Mammary epithelial cell (primary cell): ENCODE results near the gene TBXAS1.

Experiments
- CTCF ChIP-seq, 2 donors: IDR thresholded peaks in 1 of 2; conservative IDR thresholded peaks in 1 of 2; 2 replicates each; pipeline ENCODE4 v1.5.1; 2011 to 2012; ENCODE audit warnings: inconsistent platforms in 2 of 2, low read length in 2 of 2, mild to moderate bottlenecking in 2 of 2, control low read depth in 1 of 2, low read depth in 1 of 2; ENCODE audit not compliant: insufficient read depth in 1 of 2; ENCODE audit errors: extremely low read depth in 1 of 2
- EZH2 ChIP-seq: IDR thresholded peaks from 2 replicates; pipeline ENCODE4 v1.6.1; 2012; ENCODE audit warnings: low read length, inconsistent platforms, borderline replicate concordance

- no peak for TF ChIP-seq CTCF (conservative IDR thresholded peaks at IDR 0.05 in 1 of 2, IDR thresholded peaks at IDR 0.05 in 1 of 2; ENCODE audit: extremely low read depth in 1 of 2, insufficient read depth in 1 of 2, low read depth in 1 of 2, low read length in 2 of 2)
- TF ChIP-seq EZH2, result no peak
These were observed 24.6 kb downstream of the TBXAS1 start for GRCh38 chr7:139853506-139854123.
